Measurements from ENCODE around the gene HRCT1. TPM values are rescaled to one million over a fixed set of nuclear protein-coding genes. Genes with fewer than 3 reads are reported as not detected.

Gene HRCT1
- total RNA-seq, 1 donor from 2014 or later, result not detected

- peaks cover 6% of the 10 kb centered on the region for H3K9me3 Mint-ChIP-seq
- TF ChIP-seq CTCF (conservative IDR thresholded peaks at IDR 0.05), result no peak
- H3K36me3 Mint-ChIP-seq, result no peaks in the 10 kb centered on the region
- DNase-seq (ENCODE audit: extremely low spot score, unreplicated experiment), result no peak
- H3K4me3 Mint-ChIP-seq, result no peak overlapping the region
- H3K27ac Mint-ChIP-seq, result no peak overlapping the region
- H3K27me3 Mint-ChIP-seq, result peaks cover 18% of the 10 kb centered on the region
- H3K4me1 Mint-ChIP-seq (ENCODE audit: unreplicated experiment), result peaks cover 3% of the 10 kb centered on the region
Observed at GRCh38 chr9:35935755-35936509, 29.9 kb downstream of the HRCT1 start.

GRCh38 chr9:35937227-35937626, 31.2 kb downstream of the HRCT1 start:
- no peak overlapping the region for H3K27ac Mint-ChIP-seq
- DNase-seq (ENCODE audit: extremely low spot score, unreplicated experiment), result no peak
- TF ChIP-seq CTCF (conservative IDR thresholded peaks at IDR 0.05), result no peak
- peaks cover 23% of the 10 kb centered on the region for H3K27me3 Mint-ChIP-seq
- peaks cover 3% of the 10 kb centered on the region for H3K4me1 Mint-ChIP-seq (ENCODE audit: unreplicated experiment)
- no peak overlapping the region for H3K4me3 Mint-ChIP-seq
- H3K9me3 Mint-ChIP-seq, result peaks cover 6% of the 10 kb centered on the region
- H3K36me3 Mint-ChIP-seq, result no peaks in the 10 kb centered on the region

- Mint-ChIP-seq H3K4me1 (ENCODE audit: unreplicated experiment) (peaks cover 3% of the 10 kb centered on the region), H3K4me3 (no peak overlapping the region), H3K9me3 (peaks cover 6% of the 10 kb centered on the region), H3K36me3 (no peaks in the 10 kb centered on the region), H3K27ac (no peak overlapping the region), H3K27me3 (peaks cover 26% of the 10 kb centered on the region)
- TF ChIP-seq CTCF (conservative IDR thresholded peaks at IDR 0.05), result no peak
- DNase-seq (ENCODE audit: extremely low spot score, unreplicated experiment), result no peak
Observed at GRCh38 chr9:35938474-35939356, 32.7 kb downstream of the HRCT1 start.

- Mint-ChIP-seq H3K36me3 (no peaks in the 10 kb centered on the region), H3K27me3 (peaks cover 32% of the 10 kb centered on the region), H3K4me3 (no peak overlapping the region), H3K27ac (no peak overlapping the region), H3K9me3 (peaks cover 6% of the 10 kb centered on the region), H3K4me1 (ENCODE audit: unreplicated experiment) (peaks cover 3% of the 10 kb centered on the region)
- TF ChIP-seq CTCF (conservative IDR thresholded peaks at IDR 0.05), result no peak
- DNase-seq (ENCODE audit: extremely low spot score, unreplicated experiment), result no peak
Observed at GRCh38 chr9:35939679-35940250, 33.8 kb downstream of the HRCT1 start.

- DNase-seq (ENCODE audit: extremely low spot score, unreplicated experiment), result no peak
- Mint-ChIP-seq H3K36me3 (no peaks in the 10 kb centered on the region), H3K4me1 (ENCODE audit: unreplicated experiment) (peaks cover 7% of the 10 kb centered on the region), H3K27me3 (peaks cover 36% of the 10 kb centered on the region), H3K27ac (no peak overlapping the region), H3K4me3 (no peak overlapping the region), H3K9me3 (peaks cover 6% of the 10 kb centered on the region)
- no peak for TF ChIP-seq CTCF (conservative IDR thresholded peaks at IDR 0.05)
Observed at GRCh38 chr9:35940458-35941407, 34.7 kb downstream of the HRCT1 start.

Measured in type B pancreatic cell (in vitro differentiated cells).